Forelimb muscle (tissue), 1 donor: Measurements from ENCODE around the gene PRAC2. TPM values are rescaled to one million over a fixed set of nuclear protein-coding genes. Genes with fewer than 3 reads are reported as not detected.
"Not testable (repeated sequence)": the region's sequence is repeated elsewhere in the genome, so short reads cannot be mapped to it uniquely, and the experiment has no call there.

ENCODE experiments used
- DNase-seq: peaks from one replicate; pipeline ENCODE4 v3.0.0-alpha.2; 2013; ENCODE audit warnings: low read depth
- polyA plus RNA-seq: library from polyadenylated mRNA; unstranded; fragments of 120-200 nt; gene quantifications from one replicate; pipeline ENCODE4 v1.2.1, GENCODE V29; 2013; ENCODE audit not compliant: insufficient read length

PRAC2 gene
- polyA plus RNA-seq, result not detected

DNA sequence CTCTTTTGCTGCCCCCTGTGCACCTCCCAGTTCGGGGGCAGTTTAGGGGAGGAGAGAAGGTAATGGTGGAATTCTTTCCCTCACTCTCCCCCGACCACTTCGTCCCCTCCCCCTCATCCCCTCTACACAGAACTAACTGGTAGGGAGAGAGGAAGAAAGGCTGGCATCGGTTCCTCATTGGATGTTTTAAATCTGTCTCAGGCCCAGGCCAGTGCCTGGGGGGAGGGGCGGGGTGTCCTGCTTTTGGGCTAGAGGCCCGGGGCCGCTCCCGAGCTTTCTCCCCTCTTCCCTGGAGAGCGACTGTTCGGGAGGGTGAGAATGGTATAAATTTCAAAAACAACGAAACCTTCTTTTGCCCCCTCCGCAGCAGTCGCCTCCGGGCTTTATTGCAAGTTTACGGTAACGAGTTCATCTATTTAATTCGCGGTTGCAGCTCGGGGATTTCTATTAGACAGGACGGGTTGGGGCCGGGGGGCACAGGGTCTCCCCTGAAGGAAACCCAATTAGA is at the start of gene PRAC2:
PRAC2 (plus strand) TSS at position 271 of the 508 bp plus-strand sequence. CDS start 1,226 bp downstream, outside the sequence.
- DNase-seq, result no peak

GRCh38 chr17:48676963-48677558 is 45.9 kb upstream of the PRAC2 start:
- no peak for DNase-seq

DNA sequence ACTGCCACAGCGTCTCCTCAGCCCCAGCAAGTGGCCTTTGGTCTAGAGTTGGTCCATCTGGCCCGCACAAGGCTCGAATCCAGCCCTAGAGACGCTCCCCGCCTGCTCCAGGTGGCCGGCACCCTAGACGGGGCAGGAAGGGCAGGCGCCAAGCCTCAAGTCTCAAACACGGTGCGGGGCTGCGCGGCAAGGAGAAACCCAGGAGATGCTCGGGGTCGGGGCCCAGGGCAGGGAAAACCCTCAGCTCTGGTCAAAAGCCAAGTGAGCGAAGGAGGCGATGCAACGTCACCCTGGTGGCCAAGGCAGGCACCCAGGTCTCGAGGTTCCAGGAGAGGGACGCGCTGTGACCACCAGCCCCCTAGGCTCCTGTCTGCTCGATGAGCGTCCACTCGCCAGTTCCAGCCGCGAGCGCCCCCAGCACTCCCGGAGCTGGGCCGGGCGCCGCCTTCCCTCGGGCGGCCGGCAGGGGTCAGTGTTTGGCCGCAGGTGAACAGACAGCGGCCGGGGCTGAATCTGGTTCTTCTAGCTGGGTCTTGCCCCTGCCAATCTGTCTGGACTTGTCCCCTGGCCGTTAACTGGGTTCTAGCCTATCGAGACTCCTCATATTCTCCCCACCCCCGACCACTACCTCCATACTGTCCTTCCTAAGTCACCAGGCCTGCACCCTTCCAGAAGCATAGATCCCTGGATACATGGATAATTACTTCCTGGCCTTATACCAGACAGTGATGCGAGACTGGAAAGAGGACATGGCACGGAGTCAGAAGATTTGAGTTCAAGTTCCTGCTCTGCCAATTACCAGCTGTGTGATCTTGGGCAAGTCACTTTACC is 44.6 kb upstream of the PRAC2 start:
- DNase-seq, result no peak

DNA sequence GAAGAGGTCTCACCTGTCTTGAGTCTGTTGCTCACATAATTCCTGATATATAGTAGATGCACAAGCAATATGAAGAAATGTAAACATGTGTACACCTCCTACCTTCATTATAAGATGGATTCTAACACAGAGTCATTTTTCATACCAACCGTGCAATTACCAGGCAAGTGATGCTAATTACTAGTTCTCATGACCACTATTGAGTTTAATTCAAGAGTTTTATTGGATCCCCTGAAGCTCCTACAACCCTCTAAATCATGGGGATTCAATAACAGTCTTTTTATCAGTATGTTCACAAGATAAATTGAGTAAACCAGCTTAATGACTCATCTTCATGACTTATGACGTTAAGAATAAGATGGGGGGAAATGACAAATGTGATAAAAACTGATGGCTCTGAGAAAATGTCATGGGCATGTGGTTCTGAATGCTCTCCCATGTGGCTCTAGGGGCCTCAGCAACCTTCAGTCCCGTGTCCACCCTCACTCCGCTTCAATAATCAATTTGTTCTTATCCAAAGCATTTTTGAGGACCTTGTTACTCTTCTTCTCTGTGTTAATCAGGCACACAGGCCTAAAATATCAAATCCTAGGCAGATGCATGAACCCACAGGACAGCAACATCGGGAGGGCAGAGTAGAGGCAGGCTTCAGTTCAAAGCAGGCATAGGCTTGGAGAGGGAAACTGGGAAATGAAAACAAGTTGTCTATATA is 43.4 kb upstream of the PRAC2 start:
- DNase-seq, result no peak

GRCh38 chr17:48681609-48682008 is 41.4 kb upstream of the PRAC2 start:
- DNase-seq, result no peak

DNA sequence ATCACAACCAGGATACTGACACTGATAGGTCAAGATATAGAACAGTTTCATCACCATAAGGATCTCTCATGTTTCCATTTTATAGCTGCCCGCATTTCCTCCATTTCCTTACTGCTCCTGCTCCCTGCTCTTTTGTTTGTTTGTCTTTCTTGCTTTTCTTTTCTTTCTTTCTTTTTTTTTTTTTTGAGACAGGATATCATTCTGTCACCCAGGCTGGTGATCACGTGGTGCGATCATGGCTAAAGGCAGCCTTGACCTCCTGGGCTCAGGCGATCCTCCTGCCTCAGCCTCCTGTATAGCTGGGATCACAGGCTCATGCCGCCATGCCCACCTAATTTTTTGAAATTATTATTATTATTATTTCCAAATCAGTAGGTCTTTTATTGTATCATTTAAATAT is 32.3 kb upstream of the PRAC2 start:
- DNase-seq, result no peak

DNA sequence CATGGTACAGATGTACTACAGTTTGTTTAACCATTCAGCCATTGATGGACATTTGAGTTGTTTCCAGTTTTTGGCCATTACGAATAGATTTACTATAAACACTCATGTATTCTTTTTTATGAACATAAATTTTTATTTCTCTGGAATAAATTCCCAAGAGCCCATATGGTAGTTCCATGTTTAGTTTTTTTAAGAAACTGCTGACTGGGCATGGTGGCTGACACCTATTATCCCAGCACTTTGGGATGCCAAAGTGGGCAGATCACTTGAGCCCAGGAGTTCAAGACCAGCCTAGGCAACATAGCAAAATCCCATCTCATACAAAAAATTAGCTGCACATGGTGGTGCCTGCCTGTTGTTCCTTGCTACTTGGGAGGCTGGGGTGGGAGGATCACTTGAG is 30.9 kb upstream of the PRAC2 start:
- no peak for DNase-seq

GRCh38 chr17:48693178-48693577 is 29.8 kb upstream of the PRAC2 start:
- no peak for DNase-seq

DNA sequence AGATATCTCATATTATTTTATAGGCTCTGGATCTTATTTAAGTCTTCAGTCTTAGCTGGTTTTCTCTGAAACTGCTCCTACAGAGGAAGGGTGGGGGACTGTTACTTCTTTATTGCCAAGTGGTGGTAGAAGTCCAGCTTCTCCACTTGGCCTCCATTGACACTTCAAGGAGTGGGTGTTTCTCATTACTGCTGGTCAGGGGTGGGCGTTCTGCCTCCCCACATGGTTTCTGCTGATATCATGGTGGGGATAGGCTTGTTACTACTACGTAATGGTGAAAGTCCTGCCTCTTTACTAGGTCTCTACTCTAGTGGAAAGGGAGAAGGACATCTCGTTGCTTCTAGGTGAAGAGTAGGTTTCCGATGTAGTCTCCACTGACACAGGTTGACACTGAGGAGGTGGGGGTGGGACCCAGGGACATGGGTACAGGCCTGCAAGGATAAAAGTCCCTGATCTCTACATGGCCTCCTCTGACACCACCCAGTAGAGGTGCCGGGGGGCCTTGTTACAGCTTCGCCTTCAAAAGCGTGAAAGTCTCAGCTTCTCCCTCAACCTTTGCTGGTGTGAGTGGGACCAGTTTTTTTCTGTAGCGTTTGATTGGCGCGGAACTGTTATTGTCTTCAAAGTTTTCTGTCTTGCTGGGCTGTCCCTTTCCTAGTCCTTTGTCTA is 21.0 kb upstream of the PRAC2 start:
- DNase-seq, result no peak

- DNase-seq, result no peak
Observed at GRCh38 chr17:48704361-48705248, 18.4 kb upstream of the PRAC2 start.

DNA sequence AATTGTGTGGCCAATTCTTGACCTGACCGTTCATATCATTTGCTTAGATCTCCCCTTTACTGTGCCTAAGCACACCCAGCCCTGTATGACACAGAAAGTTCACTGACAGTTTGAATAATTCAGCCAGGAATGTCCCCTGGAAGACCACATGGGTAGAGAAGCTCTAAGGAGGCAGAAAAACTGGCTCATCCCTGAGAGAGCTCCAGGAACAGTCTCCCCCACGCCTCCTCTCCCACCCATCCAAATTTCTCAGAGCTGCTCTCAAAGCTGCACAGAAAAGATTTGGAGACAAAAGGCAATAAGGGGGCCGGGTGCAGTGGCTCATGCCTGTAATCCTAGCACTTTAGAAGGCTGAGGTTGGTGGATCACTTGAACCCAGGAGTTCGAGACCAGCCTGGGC is 11.9 kb upstream of the PRAC2 start:
- no peak for DNase-seq

DNA sequence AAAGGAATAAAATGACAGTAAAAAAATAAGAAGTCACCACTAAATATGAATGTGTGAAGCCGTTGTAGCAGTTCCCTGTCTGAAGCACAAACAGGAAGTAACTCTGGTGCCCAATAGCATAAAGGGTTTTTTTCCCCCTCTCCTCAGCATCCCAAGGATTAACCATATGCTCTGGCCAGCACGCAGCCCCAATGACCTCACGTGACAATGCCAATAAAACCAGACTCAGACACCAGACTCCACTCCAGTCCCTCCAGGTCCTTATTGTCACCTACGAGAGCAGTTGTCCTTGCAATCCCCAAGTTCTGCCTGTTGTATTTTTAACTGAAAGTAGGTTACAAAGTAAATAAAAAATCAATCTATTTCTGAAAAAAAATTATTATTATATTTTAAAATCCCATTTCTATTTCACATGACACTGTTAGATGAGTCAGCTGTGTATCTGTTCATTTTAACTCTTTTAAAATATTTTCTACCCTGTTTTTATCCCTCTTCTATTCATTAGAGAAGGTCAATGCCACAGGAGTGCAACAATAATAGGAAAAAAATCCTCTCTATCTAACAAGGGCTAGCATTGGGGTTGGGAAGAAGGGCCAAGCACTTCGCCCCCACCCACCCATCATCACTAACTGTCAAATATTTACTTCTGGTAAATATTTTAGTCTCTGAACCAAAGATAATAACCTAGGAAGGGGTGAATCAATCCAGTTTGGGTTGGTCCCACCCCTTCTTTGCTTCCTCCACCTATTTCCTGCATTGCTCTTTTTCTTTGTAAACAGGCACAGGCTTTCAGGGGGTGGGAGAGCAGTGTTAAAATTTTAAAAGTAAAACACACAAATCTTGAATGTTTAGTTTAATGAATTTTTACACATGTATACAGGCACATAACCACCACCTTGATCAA is 7.2 kb upstream of the PRAC2 start:
- no peak for DNase-seq

DNA sequence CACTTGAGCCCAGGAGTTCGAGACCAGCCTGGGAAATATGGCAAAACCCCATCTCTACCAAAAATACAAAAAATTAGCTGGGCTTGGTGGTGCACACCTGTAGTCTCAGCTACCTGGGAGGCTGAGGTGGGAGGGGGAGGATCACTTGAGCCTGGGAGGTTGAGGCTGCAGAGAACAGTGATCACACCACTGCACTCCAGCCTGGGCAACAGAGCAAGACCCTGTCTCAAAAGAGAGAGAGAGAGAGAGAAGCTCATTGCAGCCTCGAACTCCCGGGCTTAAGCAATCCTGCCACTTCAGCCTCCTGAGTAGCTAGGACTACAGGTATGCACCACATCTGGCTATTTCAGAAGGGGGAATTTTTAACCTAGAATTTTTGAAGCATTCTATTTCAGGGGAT is 6.4 kb upstream of the PRAC2 start:
- DNase-seq, result not testable (repeated sequence)

- DNase-seq, result no peak
Observed at GRCh38 chr17:48717367-48718226, 5.4 kb upstream of the PRAC2 start.

- no peak for DNase-seq
Observed at GRCh38 chr17:48718227-48718760, 4.7 kb upstream of the PRAC2 start.

DNA sequence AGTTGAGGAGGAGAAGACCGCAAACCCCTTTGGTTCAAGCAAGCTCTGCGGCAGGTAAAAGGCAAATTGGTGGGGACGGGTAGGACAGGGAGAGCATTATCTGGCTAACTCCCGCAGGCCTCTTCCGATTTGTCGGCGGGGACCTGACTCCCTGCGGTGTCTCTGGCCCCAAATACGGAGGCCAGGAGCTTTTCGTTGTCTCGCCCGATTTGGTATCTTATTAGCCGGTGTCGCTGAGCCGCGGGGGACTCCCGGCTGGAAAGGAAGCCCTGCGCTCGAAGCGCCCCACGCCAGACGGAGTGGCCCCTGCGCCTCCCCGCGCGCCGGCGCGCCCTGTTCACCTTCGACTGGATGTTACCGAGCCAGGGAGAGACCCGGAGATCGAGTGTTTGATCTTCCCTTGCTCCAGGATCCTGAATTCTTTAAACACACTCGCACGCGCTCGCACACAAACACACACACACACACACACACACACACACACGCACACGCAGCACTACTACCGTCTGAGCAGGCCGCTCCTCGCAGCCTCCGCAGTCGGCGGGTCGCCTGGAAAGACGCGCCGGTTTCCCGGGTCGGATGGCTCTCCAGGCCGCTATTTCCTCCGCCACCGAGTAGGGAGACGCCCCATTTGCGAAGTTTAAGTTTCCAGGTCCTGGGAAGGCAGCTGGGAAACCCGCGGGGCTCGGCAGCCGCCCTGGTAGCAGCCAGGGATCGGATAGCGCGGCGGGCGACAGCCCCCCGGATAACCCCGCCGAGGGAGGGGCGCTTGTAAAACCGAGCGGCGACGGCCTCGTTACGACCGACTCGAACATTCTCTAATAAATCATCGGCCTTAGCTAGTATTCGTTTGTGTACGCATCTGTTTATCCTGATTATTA is 4.0 kb upstream of the PRAC2 start:
- DNase-seq, result no peak

DNA sequence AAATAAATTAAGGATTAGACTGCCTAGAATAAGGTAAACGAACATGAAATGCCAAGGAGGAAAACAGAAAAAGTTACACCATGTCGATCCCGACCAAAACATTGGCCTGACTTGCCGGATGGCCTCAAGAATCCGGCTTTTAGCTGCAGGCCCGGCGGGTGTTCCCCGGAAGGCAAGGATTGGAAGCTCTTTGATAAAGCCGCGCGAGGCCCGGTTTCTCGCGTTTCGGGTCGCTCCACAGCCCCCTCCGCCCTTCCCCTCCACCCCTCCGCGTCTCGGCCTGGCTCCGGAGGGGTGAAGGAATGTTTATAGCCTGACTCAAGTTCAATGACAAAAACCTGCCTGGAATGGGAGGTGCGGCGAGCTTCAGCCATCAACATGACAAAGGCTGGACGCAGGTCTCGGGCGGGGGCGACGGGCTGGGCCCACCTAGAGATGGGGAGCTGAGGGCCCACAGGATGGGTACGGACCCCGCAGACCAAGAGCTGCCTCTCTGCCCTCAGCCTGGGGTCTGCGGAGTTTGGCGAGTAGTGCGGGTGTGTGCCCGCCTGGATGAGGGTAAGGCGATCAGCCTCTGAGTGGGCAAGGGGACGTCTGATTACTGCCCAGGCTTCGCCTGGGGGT is 3.2 kb upstream of the PRAC2 start:
- DNase-seq, result no peak
